HepG2 (cell line): ENCODE measurements around the gene SMTNL2. TPM values are rescaled to one million over a fixed set of nuclear protein-coding genes. Genes with fewer than 3 reads are reported as not detected.

Experiments used
- ATAC-seq: fragments of 200-7000 bp; cut with Tn5 transposase; 3 replicates; pipeline ENCODE4 v1.9.1; 2020; ENCODE audit warnings: mild to moderate bottlenecking, moderate library complexity
- BruUV-seq: library from RNA; stranded (reverse); fragments of 400-500 nt; replicated peaks from 2 replicates; lab custom pipeline; 2021; lab: Mats Ljungman, UMichigan
- CTCF ChIA-PET: fragments of 300-600 bp; formaldehyde crosslinking; extraction: SDS; loops from one replicate; lab custom pipeline; 2021; ENCODE audit warnings: low total read pairs, inconsistent platforms, low intra/inter-chr PET ratio; lab: Yijun Ruan, JAX
- POLR2A ChIA-PET: fragments of 350-600 bp; sonication (Branson Sonifier 250); formaldehyde crosslinking; loops from one replicate; lab custom pipeline; 2020; ENCODE audit warnings: antibody characterized with exemption, inconsistent platforms; lab: Yijun Ruan, JAX
- DNase-seq: peaks from one replicate; pipeline ENCODE4 v3.0.0-alpha.2; 2015; ENCODE audit warnings: low spot score
- FAIRE-seq: peaks from 3 replicates; lab custom pipeline; 2011; peaks lifted over from hg19 to GRCh38; lab: Jason Lieb, UNC
- H2AFZ ChIP-seq: one replicate; pipeline ENCODE4 v1.6.1; 2011; ENCODE audit warnings: low read length, inconsistent platforms
- H3K27ac ChIP-seq: fragments of 300-600 bp; 3 replicates; pipeline ENCODE4 v1.8.0; 2011; ENCODE audit warnings: mixed run types, mild to moderate bottlenecking, mixed read lengths, low read length, inconsistent platforms; ENCODE audit not compliant: insufficient read depth; ENCODE audit errors: extremely low read length
- H3K27me3 ChIP-seq, 2 experiments: fragments of 200-600 bp in 1 of 2; 2 replicates in 1 of 2; 3 replicates in 1 of 2; pipeline versions ENCODE4 v1.6.0 to v1.8.0; 2011; ENCODE audit warnings: low read length in 2 of 2, mild to moderate bottlenecking in 2 of 2, moderate library complexity in 2 of 2, inconsistent platforms in 1 of 2; ENCODE audit not compliant: insufficient read depth in 2 of 2, control insufficient read depth in 1 of 2
- H3K36me3 ChIP-seq, 2 experiments: fragments of 200-600 bp in 1 of 2; replicated peaks in 1 of 2; 2 replicates in 1 of 2; 3 replicates in 1 of 2; pipeline versions ENCODE4 v1.5.1 to v1.8.0; 2011; ENCODE audit warnings: low read length in 2 of 2, inconsistent platforms in 1 of 2; ENCODE audit not compliant: insufficient read depth in 2 of 2, control insufficient read depth in 1 of 2
- H3K4me1 ChIP-seq: 2 replicates; pipeline ENCODE4 v1.5.1; 2012; ENCODE audit warnings: low read length, inconsistent platforms; ENCODE audit not compliant: insufficient read depth
- H3K4me2 ChIP-seq: 2 replicates; pipeline ENCODE4 v1.6.0; 2011; ENCODE audit warnings: low read depth, low read length, inconsistent platforms
- H3K4me3 ChIP-seq, 3 experiments: fragments of 200-600 bp in 1 of 3; sonication (generic), shearing (Covaris generic) in 1 of 3; replicated peaks in 1 of 3; 2 replicates each; pipeline ENCODE4 v1.5.1; 2011 to 2016; ENCODE audit warnings: low read length in 3 of 3, inconsistent platforms in 2 of 3, low read depth in 2 of 3, mild to moderate bottlenecking in 2 of 3, control low read depth in 1 of 3, mixed read lengths in 1 of 3; ENCODE audit not compliant: insufficient read depth in 1 of 3
- H3K79me2 ChIP-seq: one replicate; pipeline ENCODE4 v1.6.1; 2011; ENCODE audit warnings: low read length, inconsistent platforms; ENCODE audit not compliant: insufficient read depth
- H3K9ac ChIP-seq: 2 replicates; pipeline ENCODE4 v1.6.0; 2011; ENCODE audit warnings: mild to moderate bottlenecking, low read depth, low read length, inconsistent platforms; ENCODE audit not compliant: insufficient read depth
- H3K9me3 ChIP-seq: 2 replicates; pipeline ENCODE4 v1.5.1; 2012; ENCODE audit warnings: mild to moderate bottlenecking, low read length
- H4K20me1 ChIP-seq: 2 replicates; pipeline ENCODE4 v1.6.0; 2011; ENCODE audit warnings: inconsistent platforms, mild to moderate bottlenecking, low read length, moderate library complexity; ENCODE audit not compliant: insufficient read depth
- AKNA ChIP-seq: sonication (generic); formaldehyde crosslinking; IDR thresholded peaks from 2 replicates; pipeline ENCODE4 v1.4.0; 2020; ENCODE audit warnings: missing genetic modification reagents, borderline replicate concordance
- CC2D1A ChIP-seq: sonication (generic); formaldehyde crosslinking; IDR thresholded peaks from 2 replicates; pipeline ENCODE4 v1.8.1; 2023; ENCODE audit warnings: mild to moderate bottlenecking, missing genetic modification reagents
- YY1 ChIP-seq: IDR thresholded peaks from 2 replicates; pipeline ENCODE4 v1.6.1; 2011; ENCODE audit warnings: low read length, low read depth, moderate library complexity, mild to moderate bottlenecking; ENCODE audit not compliant: insufficient read depth, insufficient replicate concordance
- ZNF326 ChIP-seq: sonication (generic); formaldehyde crosslinking; IDR thresholded peaks from 2 replicates; pipeline ENCODE4 v1.4.0; 2020; ENCODE audit warnings: missing genetic modification reagents, borderline replicate concordance
- ZNF577 ChIP-seq: sonication (generic); formaldehyde crosslinking; IDR thresholded peaks from 2 replicates; pipeline ENCODE4 v1.4.0; 2020; ENCODE audit warnings: mild to moderate bottlenecking, low read depth, missing genetic modification reagents, borderline replicate concordance
- WGBS: methylation state at CpG from one replicate; pipeline ENCODE4 v1.1.6; 2017; ENCODE audit warnings: low lambda C conversion rate; 5-methylcytosine and 5-hydroxymethylcytosine counted together
- in situ Hi-C: cut with HindIII; loops from 2 replicates; pipeline ENCODE4 v1.10.0; 2017; ENCODE audit warnings: low pct_unique_long_range_greater_than_20kb; ENCODE audit not compliant: extremely low pct_ligation_motif_present
- intact Hi-C: fragments of 100-400 bp; cut with micrococcal nuclease; formaldehyde crosslinking; loops from one replicate; pipeline ENCODE4 v1.10.0; 2022; ENCODE audit not compliant: unreplicated experiment
- polyA plus RNA-seq, 8 experiments: library from polyadenylated mRNA; depleted of rRNA in 3 of 8; stranded (reverse) in 7 of 8; unstranded in 1 of 8; fragments of >200 nt; fragmentation: Illumina TruSeq in 4 of 8; extraction: Trizol in 4 of 8; gene quantifications; 2 replicates each; pipeline versions ENCODE4 v1.2.1 to v1.2.3, GENCODE V29; 2011 to 2016; ENCODE audit warnings: low read depth in 4 of 8, missing spikeins in 1 of 8, mixed read lengths in 1 of 8; ENCODE audit not compliant: insufficient read depth in 1 of 8
- total RNA-seq, 5 experiments: library from RNA; depleted of rRNA; stranded (reverse); fragments of >200 nt; fragmentation: Illumina TruSeq; extraction: Trizol; gene quantifications; 2 replicates each; pipeline ENCODE4 v1.2.3, GENCODE V29; 2016; ENCODE audit warnings: low read depth in 1 of 5

Gene SMTNL2
- total and polyA plus RNA-seq, 2 of the 13 experiments (the other 11 are each of a cell fraction or from before 2014, with no cell fraction given) = 0.41 to 5.1 TPM

- TF ChIP-seq CC2D1A (CRISPR knock-in tag) = no peak
These were observed 59.3 kb downstream of the SMTNL2 start (continued) for GRCh38 chr17:4643676-4644075.

- no peak for DNase-seq
- in situ Hi-C loops = no loop called here
- POLR2A ChIA-PET = interaction anchor here (0.7 kb wide), 1 partner anchor 12 kb away, joined by 3 read pairs; no protein-coding TSS in a partner anchor
- Histone ChIP-seq H3K79me2 (no peaks in the 10 kb centered on the region), H3K27me3 (peaks cover 7 to 29% of the 10 kb centered on the region in 2 experiments), H4K20me1 (no peaks in the 10 kb centered on the region), H3K4me1 (peaks cover 61% of the 10 kb centered on the region), H3K9ac (no peak overlapping the region), H3K27ac (no peak overlapping the region), H3K9me3 (no peaks in the 10 kb centered on the region), H3K4me2 (no peak overlapping the region), H3K4me3 (no peak overlapping the region), H2AFZ (no peak overlapping the region), H3K36me3 (no peaks in the 10 kb centered on the region)
- no TSS peak for BruUV-seq
- intact Hi-C loops = no loop called here
- WGBS = 61% methylated on average over 5 of the region's 5 CpGs
- TF ChIP-seq ZNF326 (no peak), ZNF577 (CRISPR knock-in tag) (no peak), YY1 (peak; percentile 35), AKNA (CRISPR knock-in tag) (no peak)
- ATAC-seq = no peak
- CTCF ChIA-PET = no interaction called here
- FAIRE-seq = no peak
These were observed 61.3 kb downstream of the SMTNL2 start for GRCh38 chr17:4645642-4646041.
